ENCODE measurements around the gene PADI6.
"Not testable (repeated sequence)": the region's sequence is repeated elsewhere in the genome, so short reads cannot be mapped to it uniquely, and the experiment has no call there.

Gene PADI6

GRCh38 chr1:17404034-17404684 is 32.2 kb downstream of the PADI6 start:
- no peak for DNase-seq (ENCODE audit: low read depth in 2 of 2)

GRCh38 chr1:17404820-17405219 is 32.8 kb downstream of the PADI6 start:
- no peak for DNase-seq (ENCODE audit: low read depth in 2 of 2)

- DNase-seq (ENCODE audit: low read depth in 2 of 2), result no peak
Measured at GRCh38 chr1:17405898-17406759, 34.1 kb downstream of the PADI6 start.

GRCh38 chr1:17406760-17407475 is 34.9 kb downstream of the PADI6 start:
- not testable (repeated sequence) for DNase-seq (ENCODE audit: low read depth in 2 of 2)

GRCh38 chr1:17407786-17408514 is 36.0 kb downstream of the PADI6 start:
- DNase-seq (ENCODE audit: low read depth in 2 of 2), result not testable (repeated sequence)

- no peak for DNase-seq (ENCODE audit: low read depth in 2 of 2)
Measured at GRCh38 chr1:17409391-17409811, 37.4 kb downstream of the PADI6 start.

GRCh38 chr1:17412093-17412870 is 40.3 kb downstream of the PADI6 start:
- DNase-seq (ENCODE audit: low read depth in 2 of 2), result no peak

- no peak for DNase-seq (ENCODE audit: low read depth in 2 of 2)
Measured at GRCh38 chr1:17414022-17414421, 42.0 kb downstream of the PADI6 start.

- no peak for DNase-seq (ENCODE audit: low read depth in 2 of 2)
Measured at GRCh38 chr1:17416389-17416788, 44.4 kb downstream of the PADI6 start.

- no peak for DNase-seq (ENCODE audit: low read depth in 2 of 2)
Measured at GRCh38 chr1:17419626-17420328, 47.8 kb downstream of the PADI6 start.

GRCh38 chr1:17420391-17420918 is 48.5 kb downstream of the PADI6 start:
- no peak for DNase-seq (ENCODE audit: low read depth in 2 of 2)

- no peak for DNase-seq (ENCODE audit: low read depth in 2 of 2)
Measured at GRCh38 chr1:17422461-17422860, 50.5 kb downstream of the PADI6 start.

- DNase-seq (ENCODE audit: low read depth in 2 of 2), result no peak
Measured at GRCh38 chr1:17423781-17424245, 51.8 kb downstream of the PADI6 start.

- no peak for DNase-seq (ENCODE audit: low read depth in 2 of 2)
Measured at GRCh38 chr1:17425806-17426600, 54.0 kb downstream of the PADI6 start.

GRCh38 chr1:17427696-17428660 is 56.0 kb downstream of the PADI6 start:
- no peak for DNase-seq (ENCODE audit: low read depth in 2 of 2)

GRCh38 chr1:17429183-17429582 is 57.2 kb downstream of the PADI6 start:
- DNase-seq (ENCODE audit: low read depth in 2 of 2), result no peak

GRCh38 chr1:17432412-17432811 is 60.4 kb downstream of the PADI6 start:
- no peak for DNase-seq (ENCODE audit: low read depth in 2 of 2)

- DNase-seq (ENCODE audit: low read depth in 2 of 2), result no peak
Measured at GRCh38 chr1:17433261-17433660, 61.3 kb downstream of the PADI6 start.

All from fibroblast of skin of left biceps (primary cell).